IPS-15b (cell line): ENCODE measurements around the gene CIT.

ENCODE experiments used
- H3K27me3 ChIP-seq: one replicate; pipeline ENCODE4 v1.6.1; 2013; ENCODE audit warnings: low read length; ENCODE audit not compliant: control insufficient read depth, insufficient read depth
- H3K36me3 ChIP-seq: one replicate; pipeline ENCODE4 v1.6.1; 2013; ENCODE audit warnings: low read length; ENCODE audit not compliant: control insufficient read depth, insufficient read depth
- H3K4me1 ChIP-seq: one replicate; pipeline ENCODE4 v1.6.1; 2013; ENCODE audit warnings: mild to moderate bottlenecking, low read length; ENCODE audit not compliant: control insufficient read depth, insufficient read depth
- H3K4me3 ChIP-seq: one replicate; pipeline ENCODE4 v1.5.1; 2013; ENCODE audit warnings: low read depth, low read length
- H3K9ac ChIP-seq: one replicate; pipeline ENCODE4 v1.6.1; 2013; ENCODE audit warnings: low read depth, mild to moderate bottlenecking, low read length
- H3K9me3 ChIP-seq: one replicate; pipeline ENCODE4 v1.6.1; 2013; ENCODE audit warnings: mild to moderate bottlenecking, low read length; ENCODE audit not compliant: control insufficient read depth, insufficient read depth

The CIT gene

DNA sequence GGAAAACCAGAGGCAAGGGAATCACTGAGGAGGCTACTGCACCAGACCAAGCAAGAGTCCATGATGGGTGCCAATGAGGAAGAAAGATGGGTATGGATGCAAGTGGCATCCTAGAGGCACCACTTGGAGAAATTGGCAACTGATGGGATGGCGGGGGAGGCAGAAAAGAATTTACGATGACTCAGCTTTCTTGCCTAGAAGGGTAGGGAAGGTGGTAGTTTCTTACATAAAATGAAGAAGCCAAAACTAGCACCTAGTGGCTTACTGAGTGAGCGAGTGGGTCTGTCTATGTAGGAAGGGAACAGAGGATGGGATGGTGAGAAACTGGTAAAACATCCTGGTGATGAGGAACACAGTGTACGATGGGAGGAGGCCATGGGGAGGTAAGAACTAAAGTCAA, 80.8 kb downstream of the CIT start:
- Histone ChIP-seq H3K4me3 (no peak overlapping the region), H3K27me3 (no peaks in the 10 kb centered on the region), H3K9me3 (no peaks in the 10 kb centered on the region), H3K4me1 (no peaks in the 10 kb centered on the region), H3K9ac (no peak overlapping the region), H3K36me3 (peaks cover 2% of the 10 kb centered on the region)

DNA sequence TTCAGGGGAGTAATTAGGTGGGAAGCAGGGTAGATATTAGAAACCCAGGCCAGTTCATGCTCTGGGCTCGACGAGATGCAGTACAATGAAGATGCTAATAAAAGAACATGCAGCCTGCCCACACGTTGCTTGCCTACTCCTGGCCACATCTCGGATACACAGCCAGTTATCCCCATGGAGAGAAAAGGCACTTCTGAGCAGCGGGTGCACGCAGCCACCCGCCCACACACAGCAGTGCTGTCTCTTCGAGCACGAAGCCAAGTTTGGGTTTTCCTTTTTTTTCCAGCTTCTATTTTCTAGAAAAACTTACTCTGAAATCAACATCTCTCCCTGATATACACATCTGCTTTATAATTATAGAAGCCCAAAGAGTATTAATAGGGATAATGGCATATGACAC, 85.7 kb downstream of the CIT start:
- Histone ChIP-seq H3K9ac (no peak overlapping the region), H3K36me3 (peaks cover 2% of the 10 kb centered on the region), H3K4me3 (no peak overlapping the region), H3K9me3 (no peaks in the 10 kb centered on the region), H3K27me3 (no peaks in the 10 kb centered on the region), H3K4me1 (no peaks in the 10 kb centered on the region)

DNA sequence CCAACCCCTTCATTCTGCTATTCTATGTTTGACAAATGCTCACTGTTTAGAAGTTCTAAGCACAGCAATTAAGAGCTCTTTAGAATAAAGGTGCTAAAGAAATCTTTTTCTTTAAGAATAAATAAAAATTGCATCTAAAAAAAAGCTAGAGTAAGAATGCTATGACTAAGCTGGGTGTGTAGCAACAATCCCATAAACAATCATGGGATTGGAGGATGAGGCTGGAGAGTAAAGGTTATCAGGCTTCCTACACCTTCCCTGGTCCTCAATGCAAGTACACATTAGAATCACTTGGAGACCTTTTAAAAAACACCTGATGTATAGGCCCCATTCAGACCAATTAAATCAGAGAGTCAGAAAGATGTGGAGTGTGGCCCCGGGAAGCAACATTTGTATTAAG, 88.3 kb downstream of the CIT start:
- no peaks in the 10 kb centered on the region for H3K9me3 ChIP-seq
- H3K9ac ChIP-seq = no peak overlapping the region
- H3K4me1 ChIP-seq = no peaks in the 10 kb centered on the region

DNA sequence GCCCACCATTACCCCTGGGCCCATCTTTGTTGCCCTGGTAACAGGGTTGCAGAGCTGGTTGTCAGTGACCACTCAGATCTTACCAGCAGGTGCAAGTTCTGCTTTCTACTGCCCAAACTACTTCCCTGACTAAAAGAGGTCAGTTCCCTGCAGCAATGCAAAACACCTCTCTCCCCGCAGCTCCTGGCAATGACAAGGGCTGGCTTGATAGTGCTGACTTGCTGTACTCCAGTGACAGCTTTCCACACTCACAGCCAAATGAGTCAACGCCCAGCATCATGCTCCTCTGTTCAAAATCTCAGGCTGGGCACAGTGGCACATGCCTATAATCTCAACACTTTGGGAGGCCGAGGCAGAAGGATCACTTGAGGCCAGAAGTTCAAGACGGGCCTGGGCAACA, 90.6 kb downstream of the CIT start:
- peaks cover 8% of the 10 kb centered on the region for H3K36me3 ChIP-seq
- no peaks in the 10 kb centered on the region for H3K9me3 ChIP-seq
- no peak overlapping the region for H3K4me3 ChIP-seq
- H3K9ac ChIP-seq = no peak overlapping the region
- H3K4me1 ChIP-seq = no peaks in the 10 kb centered on the region
- H3K27me3 ChIP-seq = no peaks in the 10 kb centered on the region

More for the DNA sequence above, 88.3 kb downstream of the CIT start:
- H3K36me3 ChIP-seq = peaks cover 9% of the 10 kb centered on the region
- no peak overlapping the region for H3K4me3 ChIP-seq
- no peaks in the 10 kb centered on the region for H3K27me3 ChIP-seq

DNA sequence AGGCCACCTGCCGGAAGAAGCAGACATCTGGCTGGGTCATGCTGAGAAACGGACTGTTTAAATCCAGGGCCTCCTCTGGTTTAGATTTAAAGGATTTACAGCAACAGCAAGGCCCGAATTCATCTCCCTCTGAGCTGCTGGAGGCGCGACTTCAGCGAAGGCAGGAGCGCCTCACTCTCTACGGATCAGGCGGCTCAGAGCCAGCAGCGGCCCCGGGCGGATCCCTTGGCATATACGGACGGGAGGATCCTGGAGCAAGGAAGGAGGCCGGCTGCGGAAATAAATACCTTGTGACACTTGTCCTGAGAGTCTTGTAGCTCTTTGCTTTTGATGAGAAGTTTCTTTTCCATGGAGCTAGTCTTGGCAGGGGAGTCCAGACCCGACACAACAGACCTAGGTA, 92.4 kb downstream of the CIT start:
- Histone ChIP-seq H3K9ac (no peak overlapping the region), H3K36me3 (peaks cover 8% of the 10 kb centered on the region), H3K27me3 (no peaks in the 10 kb centered on the region), H3K4me3 (no peak overlapping the region), H3K9me3 (no peaks in the 10 kb centered on the region), H3K4me1 (no peaks in the 10 kb centered on the region)

DNA sequence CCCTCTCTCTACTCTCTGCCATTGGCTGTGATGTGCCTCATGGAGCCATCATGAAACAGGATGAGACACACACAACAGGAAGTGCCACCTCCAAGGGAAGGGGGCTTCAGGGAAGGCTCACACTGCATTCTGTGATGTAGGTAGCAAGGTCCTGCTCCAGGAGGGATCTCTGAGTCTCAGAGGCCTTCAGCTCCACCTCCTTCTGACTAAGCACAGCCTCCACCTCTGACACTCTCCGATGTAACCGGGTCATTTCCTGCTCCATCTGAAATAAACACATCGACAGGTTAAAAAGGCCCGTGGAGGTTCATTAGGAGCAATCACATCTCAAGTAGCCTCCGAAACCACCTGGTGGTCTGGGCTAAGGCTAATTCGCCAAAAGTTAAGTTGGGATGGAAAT, 93.3 kb downstream of the CIT start:
- H3K9ac ChIP-seq = no peak overlapping the region
- H3K27me3 ChIP-seq = no peaks in the 10 kb centered on the region
- H3K9me3 ChIP-seq = no peaks in the 10 kb centered on the region
- no peak overlapping the region for H3K4me3 ChIP-seq
- H3K36me3 ChIP-seq = peaks cover 8% of the 10 kb centered on the region
- no peaks in the 10 kb centered on the region for H3K4me1 ChIP-seq

DNA sequence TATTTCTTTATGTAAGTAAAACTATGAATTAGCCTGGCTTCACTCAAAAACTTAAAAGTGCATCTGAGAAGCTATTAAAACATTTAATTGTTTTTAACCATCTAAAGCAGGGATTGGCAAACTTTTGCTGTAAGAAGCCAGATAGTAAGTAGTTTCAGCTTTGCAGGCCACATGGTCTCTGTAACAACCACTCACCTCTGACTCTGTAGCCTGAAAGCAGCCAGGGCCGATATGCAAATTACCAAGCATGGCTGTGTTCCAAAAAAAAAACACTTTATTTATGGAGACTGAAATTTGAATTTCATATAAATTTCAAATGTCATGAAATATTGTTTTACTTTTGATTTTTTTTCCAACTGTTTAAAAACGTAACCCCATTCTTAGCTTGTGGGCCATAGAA, 95.3 kb downstream of the CIT start:
- Histone ChIP-seq H3K4me3 (no peak overlapping the region), H3K9ac (no peak overlapping the region), H3K9me3 (no peaks in the 10 kb centered on the region), H3K27me3 (no peaks in the 10 kb centered on the region), H3K4me1 (no peaks in the 10 kb centered on the region), H3K36me3 (peaks cover 8% of the 10 kb centered on the region)

DNA sequence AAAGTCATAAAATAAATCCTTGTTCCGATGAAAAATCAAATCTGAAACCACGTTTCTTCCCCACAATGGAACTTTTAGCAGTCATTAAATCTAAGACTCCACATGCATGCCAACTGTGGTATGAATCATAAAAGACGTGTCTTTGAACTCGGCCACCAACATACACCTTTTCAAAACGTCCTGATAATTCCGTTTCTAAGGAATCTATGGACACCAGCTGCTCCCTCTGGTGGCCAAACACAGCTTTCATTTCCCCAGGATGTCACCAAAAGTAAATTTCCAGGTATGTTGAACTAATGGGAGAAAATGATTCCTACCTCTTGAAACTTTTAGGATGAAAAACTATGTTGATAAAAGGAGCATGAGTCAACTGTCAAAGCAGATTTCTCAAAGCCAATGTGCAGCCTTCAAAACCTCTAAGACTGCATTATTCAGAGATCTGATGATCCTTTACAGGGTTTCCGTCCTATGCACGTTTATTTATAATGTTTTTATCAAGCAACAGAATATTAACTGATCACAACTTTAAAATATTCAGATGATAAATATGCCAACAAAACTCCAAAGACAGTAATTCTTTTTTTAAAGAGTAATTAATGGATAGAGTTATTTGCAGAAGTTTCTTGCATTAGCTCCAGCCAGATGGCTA, 96.2 kb downstream of the CIT start:
- H3K4me3 ChIP-seq = no peak overlapping the region
- peaks cover 8% of the 10 kb centered on the region for H3K36me3 ChIP-seq
- no peaks in the 10 kb centered on the region for H3K4me1 ChIP-seq
- H3K9me3 ChIP-seq = no peaks in the 10 kb centered on the region
- no peaks in the 10 kb centered on the region for H3K27me3 ChIP-seq
- H3K9ac ChIP-seq = no peak overlapping the region

DNA sequence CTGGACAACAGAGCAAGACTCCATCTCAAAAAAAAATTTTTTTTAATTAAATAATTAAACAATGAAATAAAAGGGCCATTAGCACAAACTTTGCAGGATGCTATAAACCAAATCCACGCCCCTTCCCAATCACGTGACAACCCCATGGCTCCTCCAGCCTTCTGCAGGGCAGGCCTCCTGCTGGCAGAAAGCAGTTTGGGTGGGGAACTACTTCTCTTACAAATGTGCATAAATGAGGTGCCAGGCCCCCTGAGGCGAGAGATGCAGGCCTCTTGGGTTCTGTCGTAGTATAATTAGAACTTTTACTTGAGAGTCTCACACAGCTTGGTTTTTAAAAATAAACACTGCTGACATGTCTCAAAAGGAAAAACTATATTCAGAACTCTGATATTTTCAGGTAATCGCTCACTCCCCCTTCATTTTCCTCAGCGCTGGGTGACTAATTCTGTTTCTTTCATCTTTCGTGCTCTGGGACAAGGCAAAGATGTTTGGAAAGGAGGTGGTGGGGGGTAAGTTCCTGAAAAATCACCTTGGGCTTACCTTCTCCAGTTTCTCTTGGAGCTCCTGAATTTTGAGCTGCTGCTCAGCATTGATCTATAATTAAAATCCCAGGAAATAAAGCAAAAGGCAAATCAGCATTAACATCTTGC, 101.7 kb downstream of the CIT start:
- Histone ChIP-seq H3K4me1 (peaks cover 4% of the 10 kb centered on the region), H3K36me3 (peaks cover 15% of the 10 kb centered on the region), H3K9me3 (no peaks in the 10 kb centered on the region), H3K27me3 (no peaks in the 10 kb centered on the region), H3K4me3 (no peak overlapping the region), H3K9ac (no peak overlapping the region)

DNA sequence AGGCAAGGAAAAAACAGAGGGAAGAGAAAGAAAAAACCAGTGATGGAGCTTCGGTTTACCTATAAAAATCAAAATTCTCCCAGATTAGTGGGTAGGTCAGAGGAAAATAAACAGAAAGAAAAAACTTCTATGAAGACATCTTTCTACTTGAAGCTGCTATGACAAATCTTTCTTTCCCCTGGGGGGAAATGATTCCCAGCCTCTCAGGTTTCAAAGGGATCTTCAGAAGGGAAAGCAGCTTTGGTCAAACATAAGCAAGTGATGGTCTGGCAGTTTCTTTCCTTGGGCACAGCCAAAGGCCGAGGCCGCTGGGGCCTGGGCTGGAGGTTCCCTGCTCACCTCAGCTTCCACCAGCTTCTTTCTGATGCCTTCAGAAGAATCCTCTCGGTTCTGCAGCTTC, 104.7 kb downstream of the CIT start:
- no peak overlapping the region for H3K4me3 ChIP-seq
- no peaks in the 10 kb centered on the region for H3K9me3 ChIP-seq
- H3K9ac ChIP-seq = no peak overlapping the region
- H3K27me3 ChIP-seq = no peaks in the 10 kb centered on the region
- peaks cover 4% of the 10 kb centered on the region for H3K4me1 ChIP-seq
- peaks cover 18% of the 10 kb centered on the region for H3K36me3 ChIP-seq

DNA sequence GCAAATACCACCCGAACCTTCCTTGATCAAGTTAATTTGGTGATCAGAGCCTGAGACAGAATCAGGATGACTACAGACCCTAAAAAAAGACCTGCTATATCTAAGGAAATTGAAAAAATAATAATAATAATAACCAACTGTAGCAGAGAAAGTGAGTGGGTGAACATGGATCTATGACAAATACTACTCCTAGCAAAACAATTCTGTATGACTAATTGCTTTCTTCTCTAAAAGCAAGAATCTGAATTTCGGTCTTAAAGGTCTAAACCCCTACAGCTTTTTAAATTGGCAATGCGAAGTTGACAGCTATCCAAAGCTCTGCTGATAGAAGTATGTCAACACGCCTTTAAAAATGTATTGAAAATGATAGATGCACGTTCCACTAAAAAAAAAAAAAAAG, 107.0 kb downstream of the CIT start:
- Histone ChIP-seq H3K36me3 (peaks cover 22% of the 10 kb centered on the region), H3K9ac (no peak overlapping the region), H3K9me3 (no peaks in the 10 kb centered on the region), H3K4me3 (no peak overlapping the region), H3K4me1 (no peaks in the 10 kb centered on the region), H3K27me3 (no peaks in the 10 kb centered on the region)

DNA sequence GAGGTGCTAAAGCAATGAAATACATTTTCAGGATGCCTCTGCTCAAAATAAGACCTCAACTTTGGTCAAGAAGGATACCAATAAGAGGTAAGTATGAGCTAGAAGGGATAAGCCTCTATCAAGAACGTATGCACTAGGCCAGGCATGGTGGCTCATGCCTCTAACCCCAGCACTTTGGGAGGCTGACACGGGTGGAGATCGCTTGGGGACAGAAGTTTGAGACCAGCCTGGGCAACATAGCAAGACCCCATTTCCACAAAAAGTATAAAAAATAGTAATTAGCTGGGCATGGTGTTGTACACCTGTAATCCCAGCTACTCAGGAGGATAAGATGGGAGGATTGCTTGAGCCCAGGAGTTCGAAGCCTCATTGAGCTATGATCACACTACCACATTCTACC, 114.5 kb downstream of the CIT start:
- Histone ChIP-seq H3K9me3 (no peaks in the 10 kb centered on the region), H3K4me1 (no peaks in the 10 kb centered on the region), H3K27me3 (no peaks in the 10 kb centered on the region), H3K4me3 (no peak overlapping the region), H3K9ac (no peak overlapping the region), H3K36me3 (peaks cover 28% of the 10 kb centered on the region)
